C4-2B (cell line): ENCODE data around the gene BTBD6.
"Not testable (repeated sequence)": the region's sequence is repeated elsewhere in the genome, so short reads cannot be mapped to it uniquely, and the experiment has no call there.

Experiments
- H3K27ac ChIP-seq: fragments of 450-650 bp; 2 replicates; pipeline ENCODE4 v1.5.1; 2017
- ZFX ChIP-seq: fragments of 450-650 bp; IDR thresholded peaks from 2 replicates; pipeline ENCODE4 v1.6.1; 2017
- TF ChIP-seq, protein P1 (sequence below): fragments of 450-650 bp; conservative IDR thresholded peaks from 2 replicates; pipeline ENCODE4 v1.5.1; 2017; ENCODE audit warnings: mild to moderate bottlenecking

The BTBD6 gene

DNA sequence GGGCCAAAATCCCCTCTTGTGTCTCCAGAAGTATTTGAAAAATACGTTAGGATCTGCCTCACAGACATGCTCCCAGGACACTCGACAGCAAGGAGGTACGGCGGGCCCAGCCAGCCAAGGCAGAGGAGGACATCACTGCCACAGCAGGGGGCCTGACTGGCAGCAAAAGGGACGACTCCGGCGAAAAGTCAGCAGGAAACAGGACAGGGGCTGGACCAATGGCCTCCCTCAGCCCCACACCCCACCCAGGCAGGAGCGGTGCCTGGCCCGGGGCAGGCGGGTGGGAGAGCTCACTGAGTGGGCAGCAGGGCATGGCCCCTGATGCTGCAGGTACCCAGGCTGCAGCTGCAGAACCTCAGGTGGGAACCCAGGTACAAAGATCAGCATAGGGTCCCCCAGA, 34.7 kb downstream of the BTBD6 start:
- no peak overlapping the region for H3K27ac ChIP-seq
- TF ChIP-seq, protein P1, sequence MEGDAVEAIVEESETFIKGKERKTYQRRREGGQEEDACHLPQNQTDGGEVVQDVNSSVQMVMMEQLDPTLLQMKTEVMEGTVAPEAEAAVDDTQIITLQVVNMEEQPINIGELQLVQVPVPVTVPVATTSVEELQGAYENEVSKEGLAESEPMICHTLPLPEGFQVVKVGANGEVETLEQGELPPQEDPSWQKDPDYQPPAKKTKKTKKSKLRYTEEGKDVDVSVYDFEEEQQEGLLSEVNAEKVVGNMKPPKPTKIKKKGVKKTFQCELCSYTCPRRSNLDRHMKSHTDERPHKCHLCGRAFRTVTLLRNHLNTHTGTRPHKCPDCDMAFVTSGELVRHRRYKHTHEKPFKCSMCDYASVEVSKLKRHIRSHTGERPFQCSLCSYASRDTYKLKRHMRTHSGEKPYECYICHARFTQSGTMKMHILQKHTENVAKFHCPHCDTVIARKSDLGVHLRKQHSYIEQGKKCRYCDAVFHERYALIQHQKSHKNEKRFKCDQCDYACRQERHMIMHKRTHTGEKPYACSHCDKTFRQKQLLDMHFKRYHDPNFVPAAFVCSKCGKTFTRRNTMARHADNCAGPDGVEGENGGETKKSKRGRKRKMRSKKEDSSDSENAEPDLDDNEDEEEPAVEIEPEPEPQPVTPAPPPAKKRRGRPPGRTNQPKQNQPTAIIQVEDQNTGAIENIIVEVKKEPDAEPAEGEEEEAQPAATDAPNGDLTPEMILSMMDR = no peak
- TF ChIP-seq ZFX = no peak

DNA sequence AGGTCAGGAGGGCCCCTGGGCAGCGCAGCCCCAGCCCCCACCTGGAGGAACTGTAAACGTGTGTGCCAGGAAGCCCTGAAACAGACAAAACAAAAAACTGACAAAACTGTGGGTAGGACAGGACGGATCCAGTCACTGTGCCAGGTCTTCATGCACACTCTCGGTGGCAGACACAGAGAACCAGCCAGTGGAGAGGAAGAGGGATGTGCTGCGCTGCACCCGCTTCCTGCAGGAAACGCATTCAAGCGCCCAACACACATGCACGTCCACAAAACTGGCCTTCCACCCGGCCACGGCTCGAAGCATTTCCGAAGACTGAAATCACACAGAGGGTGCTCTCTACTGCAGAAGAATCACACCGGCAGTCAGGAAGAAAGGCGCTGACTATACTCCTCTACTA, 35.6 kb downstream of the BTBD6 start:
- no peak overlapping the region for H3K27ac ChIP-seq
- TF ChIP-seq, protein P1 = no peak
- TF ChIP-seq ZFX = no peak

DNA sequence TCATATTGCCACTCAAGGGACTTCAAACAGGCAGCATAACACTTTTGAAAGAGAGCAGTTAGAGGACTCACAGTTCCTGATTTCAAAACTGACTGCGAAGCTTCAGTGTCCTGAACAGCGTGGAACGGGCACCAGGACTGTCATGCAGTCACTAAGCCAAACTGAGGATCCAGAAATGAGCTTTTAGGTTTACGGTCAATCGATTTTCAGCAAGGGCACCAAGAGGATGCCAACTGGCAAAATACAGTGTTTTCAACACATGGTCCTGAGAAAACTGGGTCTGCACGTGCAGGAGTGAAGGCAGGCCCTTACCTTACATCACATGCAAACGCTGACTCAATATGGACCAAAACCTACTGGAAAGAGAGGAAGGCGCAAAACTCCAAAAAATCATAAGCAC, 36.8 kb downstream of the BTBD6 start:
- TF ChIP-seq, protein P1 = no peak
- TF ChIP-seq ZFX = no peak
- H3K27ac ChIP-seq = no peak overlapping the region

DNA sequence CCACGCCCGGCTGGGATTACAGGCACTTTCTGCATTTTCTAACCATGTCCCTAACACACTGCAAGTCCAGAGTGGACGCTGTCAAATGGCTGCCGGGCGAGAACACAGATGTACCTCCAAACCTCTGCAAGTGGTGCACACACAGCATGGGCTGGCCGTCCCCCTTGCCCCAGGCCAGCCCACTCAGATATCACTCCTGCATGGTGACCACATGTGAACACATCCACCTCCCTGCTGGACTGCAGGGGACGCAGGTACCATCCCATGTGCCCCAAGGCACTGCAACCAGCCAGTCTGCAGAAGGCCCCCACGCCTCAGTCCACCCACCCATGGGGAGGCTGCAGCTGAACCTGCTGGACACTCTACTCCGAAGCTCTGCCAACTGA, 38.4 kb downstream of the BTBD6 start:
- TF ChIP-seq, protein P1 = no peak
- TF ChIP-seq ZFX = no peak
- no peak overlapping the region for H3K27ac ChIP-seq

DNA sequence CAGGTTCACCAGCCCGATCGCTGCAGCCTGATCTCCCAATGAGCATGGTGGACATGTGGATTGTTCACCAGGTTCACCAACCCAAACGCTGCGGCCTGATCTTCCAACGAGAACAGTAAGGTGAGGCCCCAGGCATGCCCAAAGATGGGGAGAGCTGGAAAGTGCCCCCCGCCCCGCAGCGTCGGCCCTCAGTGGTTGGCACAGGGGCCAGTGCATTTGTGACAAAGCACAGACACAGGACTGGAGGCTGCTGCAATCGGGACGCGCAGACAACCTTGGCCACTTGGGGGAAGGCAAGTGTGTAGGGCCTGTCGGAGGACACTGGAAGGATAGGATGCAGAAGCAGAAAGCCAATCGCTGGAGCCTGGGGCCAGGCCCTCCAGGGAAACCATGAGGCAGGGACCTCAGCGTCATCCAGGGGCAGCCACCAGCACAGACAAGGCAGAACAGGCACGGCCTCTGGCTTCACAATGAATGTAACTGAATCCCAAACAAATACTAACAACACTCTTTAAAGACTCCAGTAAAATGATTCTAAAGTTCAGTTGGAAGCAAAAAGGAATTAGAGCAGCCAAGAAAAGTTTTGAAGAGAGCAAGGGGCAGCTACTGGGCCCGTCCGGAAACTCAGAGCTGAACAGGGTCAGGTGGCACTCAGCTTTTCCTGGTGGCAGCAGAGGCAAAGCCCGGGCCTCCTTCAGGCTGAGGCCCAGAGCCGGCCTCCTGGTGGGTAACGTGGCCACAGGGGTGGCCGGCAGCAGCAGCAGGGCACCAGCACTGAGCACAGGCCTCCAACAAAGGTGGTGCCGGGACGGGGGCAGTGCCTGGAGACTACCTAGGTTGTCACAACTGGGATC, 39.1 kb downstream of the BTBD6 start:
- TF ChIP-seq, protein P1 = no peak
- no peak for TF ChIP-seq ZFX

DNA sequence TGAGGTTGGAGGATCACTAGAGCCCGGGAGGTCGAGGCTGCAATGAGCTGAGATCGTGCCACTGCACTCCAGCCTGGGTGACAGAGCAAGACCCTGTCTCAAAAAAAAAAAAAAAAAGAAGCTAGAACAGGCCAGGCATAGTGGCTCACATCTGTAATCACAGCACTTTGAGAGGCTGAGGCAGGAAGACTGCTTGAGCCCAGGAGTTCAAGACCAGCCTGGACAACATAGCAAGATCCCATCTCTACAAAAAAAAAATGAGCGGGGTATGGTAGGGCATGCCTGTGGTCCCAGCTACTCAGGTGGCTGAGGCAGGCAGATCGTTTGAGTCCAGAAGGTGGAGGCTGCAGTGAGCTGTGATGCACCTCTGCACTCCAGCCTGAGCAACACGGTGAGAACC, 40.6 kb downstream of the BTBD6 start:
- H3K27ac ChIP-seq = not testable (repeated sequence)

More for the DNA sequence above, 39.1 kb downstream of the BTBD6 start:
- H3K27ac ChIP-seq = no peak overlapping the region

DNA sequence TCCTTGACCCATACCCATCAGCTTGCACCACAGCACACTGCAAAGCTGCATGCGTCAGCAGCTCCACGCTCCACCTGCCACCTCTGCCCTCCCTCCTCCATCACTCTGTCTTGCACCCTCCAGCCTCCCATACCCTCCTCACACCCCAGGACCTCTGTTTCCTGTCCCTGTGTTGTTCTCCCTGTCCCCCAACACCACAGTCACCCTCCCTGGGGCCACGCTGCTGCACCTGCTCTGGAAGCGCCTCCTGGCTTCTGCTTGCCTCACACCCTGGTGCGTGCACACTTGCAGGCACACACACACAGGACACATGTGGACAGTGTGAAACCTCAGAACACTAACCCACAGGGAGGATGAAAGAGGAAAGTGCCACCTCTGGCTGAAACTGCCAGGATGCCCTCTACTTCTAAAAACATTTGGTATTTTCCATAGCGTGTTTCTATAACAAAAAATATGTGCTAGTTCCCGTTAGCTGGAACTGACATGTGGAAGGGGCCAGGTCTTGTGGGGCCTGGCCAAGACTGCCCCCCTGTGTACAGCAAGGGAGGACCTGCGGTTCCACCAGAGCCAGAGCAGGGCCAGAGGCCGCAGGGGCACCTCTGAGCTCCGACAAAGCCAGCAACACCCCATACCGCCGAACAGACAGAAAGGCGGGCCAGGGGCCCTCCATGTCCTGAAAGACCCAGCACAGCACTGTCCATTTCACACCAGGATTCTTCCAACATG, 42.5 kb downstream of the BTBD6 start:
- H3K27ac ChIP-seq = no peak overlapping the region
- TF ChIP-seq, protein P1 = no peak
- no peak for TF ChIP-seq ZFX
